Superior temporal gyrus (tissue), 1 donor: ENCODE results near the gene CUX1.
"Not testable (repeated sequence)": the region's sequence is repeated elsewhere in the genome, so short reads cannot be mapped to it uniquely, and the experiment has no call there.

ENCODE experiments used
- DNase-seq: peaks from one replicate; pipeline ENCODE4 v3.0.0-alpha.2; 2016; ENCODE audit errors: extremely low spot score

Gene CUX1

GRCh38 chr7:101869901-101870290, 52.5 kb downstream of the CUX1 start:
- DNase-seq: no peak

GRCh38 chr7:101870361-101871062, 53.1 kb downstream of the CUX1 start:
- no peak for DNase-seq

DNA sequence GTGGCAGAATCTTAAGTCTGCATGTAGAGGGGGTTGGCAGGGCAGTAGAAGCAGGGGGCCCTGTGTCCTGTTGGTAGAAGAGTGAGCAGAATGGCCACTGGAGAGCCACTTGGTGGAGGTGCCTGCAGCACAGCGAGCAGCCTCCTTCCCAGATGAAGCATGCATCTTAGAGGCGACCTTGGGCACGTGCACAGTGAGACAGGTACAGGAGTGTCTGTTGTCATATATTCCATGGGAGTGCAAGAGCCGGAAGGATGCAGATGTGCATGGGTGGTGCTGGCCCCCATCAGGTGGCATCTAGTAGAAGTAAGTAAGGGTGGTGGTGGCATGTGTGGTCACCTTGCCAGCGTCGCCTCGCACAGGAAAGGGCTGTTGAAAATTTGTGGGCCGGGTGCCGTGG, 53.9 kb downstream of the CUX1 start:
- no peak for DNase-seq

DNA sequence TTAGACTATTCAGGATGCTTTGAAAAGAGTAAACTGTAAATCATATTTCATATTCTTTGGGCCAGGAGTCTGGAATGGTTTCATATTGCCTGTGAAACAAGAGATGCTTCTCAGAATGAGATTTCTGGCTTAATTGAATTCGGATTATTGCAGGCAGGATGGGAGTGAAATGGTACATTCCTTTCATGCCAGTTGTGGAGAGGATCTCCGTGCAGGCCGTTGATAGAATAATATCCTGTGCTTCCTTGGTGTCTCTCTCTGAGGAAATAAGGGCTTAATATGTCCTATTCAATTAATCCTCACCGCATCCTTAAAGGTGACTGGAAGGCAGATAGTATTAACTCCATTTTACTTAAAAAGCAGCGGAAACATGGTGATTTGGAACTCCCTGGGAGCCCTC, 56.6 kb downstream of the CUX1 start:
- no peak for DNase-seq

GRCh38 chr7:101875283-101875846, 57.9 kb downstream of the CUX1 start:
- peak; percentile 44 for DNase-seq

GRCh38 chr7:101877882-101878591, 60.6 kb downstream of the CUX1 start:
- DNase-seq: no peak

DNA sequence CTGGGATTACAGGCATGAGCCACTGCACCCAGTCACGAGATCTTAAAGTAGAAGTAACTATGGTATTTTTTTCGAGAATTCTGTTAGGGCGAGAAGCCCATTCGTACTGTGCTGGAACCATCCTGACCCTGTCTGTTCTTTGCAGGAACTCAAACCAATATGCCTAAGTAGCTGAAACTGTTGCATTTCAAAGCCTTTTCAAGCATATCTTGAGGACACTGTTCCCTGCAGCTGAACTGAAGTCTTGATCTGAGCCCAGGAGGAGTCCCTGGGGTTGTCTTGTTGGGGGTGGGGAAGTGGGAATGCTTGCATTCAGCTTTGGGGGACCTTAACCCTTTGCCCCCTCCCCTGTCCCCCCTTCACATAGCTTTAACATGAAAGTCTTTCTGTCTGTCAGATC, 61.5 kb downstream of the CUX1 start:
- DNase-seq: no peak

- DNase-seq: no peak
These were observed 62.1 kb downstream of the CUX1 start for GRCh38 chr7:101879565-101879964.

GRCh38 chr7:101880282-101881054, 63.0 kb downstream of the CUX1 start:
- no peak for DNase-seq

DNA sequence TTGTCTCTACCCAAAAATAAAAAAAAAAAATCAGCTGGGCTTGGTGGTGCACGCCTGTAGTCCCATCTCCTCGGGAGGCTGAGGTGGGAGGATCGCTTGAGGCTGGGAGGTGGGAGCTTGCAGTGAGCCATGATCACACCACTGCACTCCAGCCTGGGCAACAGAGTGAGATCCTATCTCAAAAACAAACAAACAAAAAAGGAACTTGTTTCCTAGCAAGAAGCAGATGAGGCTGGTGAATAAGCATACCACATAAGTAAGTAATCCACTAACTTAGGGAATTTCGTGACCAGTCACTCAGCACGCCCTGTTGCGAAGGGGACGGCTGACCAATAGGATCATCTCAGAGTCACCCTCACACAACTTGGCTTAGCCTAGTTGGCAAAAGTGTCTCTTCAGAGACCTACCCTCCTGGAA, 64.6 kb downstream of the CUX1 start:
- no peak for DNase-seq

GRCh38 chr7:101882595-101883564, 65.5 kb downstream of the CUX1 start:
- DNase-seq: peak; percentile 62

DNA sequence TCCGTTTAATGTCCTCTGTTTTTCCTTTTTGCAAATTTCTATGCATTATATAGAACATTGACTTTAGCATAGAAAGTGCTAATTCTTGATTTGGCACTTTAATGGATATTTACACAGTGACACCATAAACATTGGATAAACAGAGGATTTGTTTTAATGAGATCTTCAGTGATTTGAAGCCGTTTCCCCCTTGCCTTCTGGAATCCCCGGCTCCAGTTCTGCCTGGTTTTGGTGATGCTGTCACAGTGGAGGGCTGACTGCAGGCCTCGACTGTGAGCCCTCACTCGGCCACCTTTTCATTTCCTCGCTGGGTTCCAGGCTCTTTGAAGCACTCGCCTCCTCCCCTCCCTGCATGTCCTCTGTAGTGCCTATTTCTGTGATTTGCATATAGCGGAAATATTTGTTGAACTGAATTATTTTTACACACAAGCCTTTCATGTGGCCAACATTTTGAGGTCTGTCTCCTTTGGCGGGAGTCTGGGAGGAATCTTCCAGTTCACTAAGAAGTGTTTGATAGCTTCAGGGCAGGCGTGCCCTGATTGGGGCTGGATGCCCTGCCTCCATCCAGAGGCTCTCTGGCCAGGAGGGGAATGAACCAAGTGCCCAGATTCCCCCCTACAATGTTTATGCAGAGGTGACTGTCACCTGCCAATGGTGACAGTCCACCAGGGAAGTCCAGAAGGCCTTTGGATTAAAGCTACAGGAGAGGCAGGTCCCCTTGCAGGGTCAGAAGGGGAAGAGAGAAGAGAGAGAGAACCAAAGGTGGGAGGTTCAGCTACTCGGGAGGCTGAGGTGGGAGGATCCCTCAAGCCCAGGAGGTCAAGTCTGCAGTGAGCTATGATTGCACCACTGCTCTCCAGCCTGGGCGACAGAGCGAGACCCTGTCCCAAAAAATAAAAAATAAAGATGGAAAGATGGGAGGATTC, 67.5 kb downstream of the CUX1 start:
- no peak for DNase-seq

- no peak for DNase-seq
These were observed 68.2 kb downstream of the CUX1 start for GRCh38 chr7:101885597-101885955.

GRCh38 chr7:101887352-101887751, 69.9 kb downstream of the CUX1 start:
- not testable (repeated sequence) for DNase-seq

DNA sequence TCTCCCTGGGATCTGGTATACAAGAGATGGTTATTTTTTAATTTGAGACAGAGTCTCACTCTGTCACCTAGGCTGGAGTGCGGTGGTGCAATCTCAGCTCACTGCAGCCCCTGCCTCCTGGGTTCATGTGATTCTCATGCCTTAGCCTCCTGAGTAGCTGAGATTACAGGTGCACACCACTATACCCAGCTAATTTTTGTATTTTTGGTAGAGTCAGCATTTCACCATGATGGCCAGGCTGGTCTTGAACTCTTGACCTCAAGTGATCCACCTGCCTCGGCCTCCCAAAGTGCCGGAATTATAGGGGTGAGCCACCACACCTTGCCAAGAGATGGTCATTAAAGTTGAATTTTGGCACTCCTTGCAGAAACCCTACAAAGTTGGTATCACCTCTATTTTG, 71.1 kb downstream of the CUX1 start:
- DNase-seq: not testable (repeated sequence)

GRCh38 chr7:101890749-101891523, 73.5 kb downstream of the CUX1 start:
- DNase-seq: no peak

GRCh38 chr7:101891936-101892640, 74.7 kb downstream of the CUX1 start:
- peak; percentile 51 for DNase-seq

DNA sequence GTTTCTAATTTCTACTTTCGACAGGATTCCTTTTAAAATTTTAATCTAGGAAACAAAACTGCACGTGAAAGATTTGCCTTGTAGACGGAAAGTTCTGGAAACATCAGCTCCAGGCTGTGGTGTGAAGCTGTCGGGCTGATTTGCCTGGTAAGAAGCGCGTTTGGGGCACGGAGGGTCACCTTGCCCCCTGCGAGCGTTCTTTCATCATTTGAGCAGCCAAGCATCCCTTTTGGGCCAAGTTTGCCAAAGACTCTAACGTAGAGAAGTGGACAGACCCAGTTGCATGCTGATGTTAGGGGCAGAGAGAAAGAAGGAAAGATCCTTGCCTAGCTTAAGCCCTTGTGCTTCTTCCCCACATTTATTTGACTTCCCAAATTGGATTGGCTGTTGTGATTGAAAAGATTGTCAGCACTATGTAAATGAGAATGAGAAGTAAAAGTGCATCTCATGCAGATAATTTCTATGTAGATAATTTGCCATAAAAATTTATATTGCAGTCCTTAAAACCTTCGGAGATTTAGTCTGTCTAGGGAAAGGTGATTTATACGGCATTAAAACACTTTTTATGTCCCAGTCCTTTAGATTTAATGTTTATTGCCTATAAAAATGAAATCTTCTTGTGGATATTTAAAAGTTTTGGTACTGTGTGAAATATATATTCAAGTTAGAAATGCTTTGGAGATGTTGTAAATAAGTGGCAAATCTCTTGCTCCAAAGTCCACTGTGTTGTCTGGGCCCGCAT, 76.1 kb downstream of the CUX1 start:
- no peak for DNase-seq
